SK-N-SH treated with all-trans-retinoic acid at 6 μM for 48 hours (cell line): ENCODE data around the gene CHPF2.

Experiments
- ARNTL ChIP-seq: fragments of 450-650 bp; formaldehyde crosslinking; IDR thresholded peaks from 2 replicates; pipeline ENCODE4 v1.5.0; 2020; ENCODE audit warnings: low read depth, mild to moderate bottlenecking, moderate library complexity, borderline replicate concordance
- CREB5 ChIP-seq: fragments of 250-450 bp; sonication (Bioruptor Pico); IDR thresholded peaks from 2 replicates; pipeline ENCODE4 v1.5.1; 2020; ENCODE audit warnings: low read depth, mild to moderate bottlenecking, moderate library complexity
- ESRRG ChIP-seq: fragments of 250-450 bp; sonication (Bioruptor Pico); IDR thresholded peaks from 2 replicates; pipeline ENCODE4 v1.6.1; 2021; ENCODE audit warnings: mild to moderate bottlenecking
- OSR1 ChIP-seq: fragments of 250-450 bp; sonication (Bioruptor Pico); IDR thresholded peaks from 2 replicates; pipeline ENCODE4 v1.8.0; 2022; ENCODE audit warnings: moderate library complexity, mild to moderate bottlenecking, inconsistent platforms
- PATZ1 ChIP-seq: fragments of 250-450 bp; sonication (Bioruptor Pico); IDR thresholded peaks from 2 replicates; pipeline ENCODE4 v1.8.0; 2020; ENCODE audit warnings: mild to moderate bottlenecking, moderate library complexity, borderline replicate concordance
- RARB ChIP-seq: fragments of 250-450 bp; sonication (Bioruptor Pico); IDR thresholded peaks from 2 replicates; pipeline ENCODE4 v1.8.0; 2021; ENCODE audit warnings: mild to moderate bottlenecking, moderate library complexity
- ZFP3 ChIP-seq: fragments of 250-450 bp; sonication (Bioruptor Pico); IDR thresholded peaks from 2 replicates; pipeline ENCODE4 v1.5.0; 2020; ENCODE audit warnings: mild to moderate bottlenecking, moderate library complexity
- ZFP30 ChIP-seq: fragments of 450-650 bp; formaldehyde crosslinking; IDR thresholded peaks from 2 replicates; pipeline ENCODE4 v1.5.0; 2022; ENCODE audit warnings: mild to moderate bottlenecking, moderate library complexity
- TF ChIP-seq, protein P1 (sequence below): fragments of 250-450 bp; sonication (Bioruptor Pico); IDR thresholded peaks from 2 replicates; pipeline ENCODE4 v1.5.1; 2021; ENCODE audit warnings: mild to moderate bottlenecking, moderate library complexity
- TF ChIP-seq, protein P2 (sequence below): fragments of 250-450 bp; sonication (Bioruptor Pico); IDR thresholded peaks from 2 replicates; pipeline ENCODE4 v1.5.0; 2020; ENCODE audit warnings: mild to moderate bottlenecking, moderate library complexity

DNA sequence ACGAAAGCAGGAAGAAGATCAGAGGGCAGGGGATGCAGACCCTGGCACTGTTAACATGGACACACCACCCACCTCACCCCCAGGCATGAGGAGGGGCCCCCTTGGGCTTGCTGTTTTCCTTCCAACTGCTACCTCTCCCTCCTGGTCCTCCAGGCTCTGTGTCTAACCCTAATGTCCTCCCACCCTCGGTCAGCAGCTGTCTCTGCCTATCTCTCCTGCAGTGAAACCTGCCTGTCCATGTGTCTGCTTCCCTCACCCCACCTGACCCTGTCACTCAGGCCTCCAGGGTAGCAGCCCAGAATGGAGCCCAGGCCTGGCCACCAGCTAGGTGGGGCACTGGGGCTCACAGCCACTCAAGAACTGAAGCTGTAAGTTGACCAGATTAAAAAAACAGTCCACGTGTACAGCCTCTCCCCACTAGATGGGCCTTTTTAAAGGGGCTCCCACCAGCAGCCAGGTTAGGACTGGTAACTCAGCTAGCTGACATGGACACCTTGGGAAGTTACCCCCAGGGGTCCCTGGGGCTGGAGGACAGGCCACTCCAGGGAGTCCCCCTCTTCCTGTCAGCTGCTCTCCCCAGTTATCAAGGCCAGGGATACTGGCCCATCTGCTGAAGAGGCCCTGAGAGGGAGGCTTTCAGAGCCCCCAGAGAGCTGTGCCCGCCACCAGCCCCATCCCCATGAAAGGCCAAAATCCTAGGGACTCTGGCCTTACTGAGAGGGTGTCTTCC lies 14.7 kb downstream of the CHPF2 start:
- TF ChIP-seq RARB (CRISPR knock-in tag): no peak
- TF ChIP-seq CREB5 (CRISPR knock-in tag): no peak
- TF ChIP-seq, protein P1, sequence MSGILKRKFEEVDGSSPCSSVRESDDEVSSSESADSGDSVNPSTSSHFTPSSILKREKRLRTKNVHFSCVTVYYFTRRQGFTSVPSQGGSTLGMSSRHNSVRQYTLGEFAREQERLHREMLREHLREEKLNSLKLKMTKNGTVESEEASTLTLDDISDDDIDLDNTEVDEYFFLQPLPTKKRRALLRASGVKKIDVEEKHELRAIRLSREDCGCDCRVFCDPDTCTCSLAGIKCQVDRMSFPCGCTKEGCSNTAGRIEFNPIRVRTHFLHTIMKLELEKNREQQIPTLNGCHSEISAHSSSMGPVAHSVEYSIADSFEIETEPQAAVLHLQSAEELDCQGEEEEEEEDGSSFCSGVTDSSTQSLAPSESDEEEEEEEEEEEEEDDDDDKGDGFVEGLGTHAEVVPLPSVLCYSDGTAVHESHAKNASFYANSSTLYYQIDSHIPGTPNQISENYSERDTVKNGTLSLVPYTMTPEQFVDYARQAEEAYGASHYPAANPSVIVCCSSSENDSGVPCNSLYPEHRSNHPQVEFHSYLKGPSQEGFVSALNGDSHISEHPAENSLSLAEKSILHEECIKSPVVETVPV (CRISPR knock-in tag): no peak
- TF ChIP-seq ZFP3 (CRISPR knock-in tag): no peak
- TF ChIP-seq ARNTL (CRISPR knock-in tag): no peak
- TF ChIP-seq OSR1 (CRISPR knock-in tag): no peak
- TF ChIP-seq PATZ1 (CRISPR knock-in tag): no peak
- TF ChIP-seq, protein P2, sequence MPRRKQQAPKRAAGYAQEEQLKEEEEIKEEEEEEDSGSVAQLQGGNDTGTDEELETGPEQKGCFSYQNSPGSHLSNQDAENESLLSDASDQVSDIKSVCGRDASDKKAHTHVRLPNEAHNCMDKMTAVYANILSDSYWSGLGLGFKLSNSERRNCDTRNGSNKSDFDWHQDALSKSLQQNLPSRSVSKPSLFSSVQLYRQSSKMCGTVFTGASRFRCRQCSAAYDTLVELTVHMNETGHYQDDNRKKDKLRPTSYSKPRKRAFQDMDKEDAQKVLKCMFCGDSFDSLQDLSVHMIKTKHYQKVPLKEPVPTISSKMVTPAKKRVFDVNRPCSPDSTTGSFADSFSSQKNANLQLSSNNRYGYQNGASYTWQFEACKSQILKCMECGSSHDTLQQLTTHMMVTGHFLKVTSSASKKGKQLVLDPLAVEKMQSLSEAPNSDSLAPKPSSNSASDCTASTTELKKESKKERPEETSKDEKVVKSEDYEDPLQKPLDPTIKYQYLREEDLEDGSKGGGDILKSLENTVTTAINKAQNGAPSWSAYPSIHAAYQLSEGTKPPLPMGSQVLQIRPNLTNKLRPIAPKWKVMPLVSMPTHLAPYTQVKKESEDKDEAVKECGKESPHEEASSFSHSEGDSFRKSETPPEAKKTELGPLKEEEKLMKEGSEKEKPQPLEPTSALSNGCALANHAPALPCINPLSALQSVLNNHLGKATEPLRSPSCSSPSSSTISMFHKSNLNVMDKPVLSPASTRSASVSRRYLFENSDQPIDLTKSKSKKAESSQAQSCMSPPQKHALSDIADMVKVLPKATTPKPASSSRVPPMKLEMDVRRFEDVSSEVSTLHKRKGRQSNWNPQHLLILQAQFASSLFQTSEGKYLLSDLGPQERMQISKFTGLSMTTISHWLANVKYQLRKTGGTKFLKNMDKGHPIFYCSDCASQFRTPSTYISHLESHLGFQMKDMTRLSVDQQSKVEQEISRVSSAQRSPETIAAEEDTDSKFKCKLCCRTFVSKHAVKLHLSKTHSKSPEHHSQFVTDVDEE: no peak
- TF ChIP-seq ESRRG: no peak
- no peak for TF ChIP-seq ZFP30 (CRISPR knock-in tag)
